ENCODE measurements around the gene HOTAIR.

GRCh38 chr12:53944907-53945847 lies 29.6 kb downstream of the HOTAIR start:
- no peak for TF ChIP-seq GATA2 (IDR thresholded peaks at IDR 0.05; ENCODE audit: low read depth, low read length)
- no peak for TF ChIP-seq GATA3 (IDR thresholded peaks at IDR 0.05; ENCODE audit: low read depth, low read length)

Measured in SH-SY5Y (cell line).